Measurements from ENCODE around the gene WSCD2.

- TF ChIP-seq CTCF (IDR thresholded peaks at IDR 0.05; ENCODE audit: poor library complexity, severe bottlenecking) = no peak
- TF ChIP-seq RAD21 (conservative IDR thresholded peaks at IDR 0.05) = no peak
- no peak for TF ChIP-seq EP300 (conservative IDR thresholded peaks at IDR 0.05; ENCODE audit: poor library complexity, severe bottlenecking)
- TF ChIP-seq EZH2 (IDR thresholded peaks at IDR 0.05; ENCODE audit: borderline replicate concordance, insufficient read depth, low read length, poor library complexity, severe bottlenecking) = no peak
- TF ChIP-seq POLR2AphosphoS5 (IDR thresholded peaks at IDR 0.05) = no peak
- TF ChIP-seq MXI1 (conservative IDR thresholded peaks at IDR 0.05; ENCODE audit: poor library complexity, severe bottlenecking) = no peak
These were observed 113.1 kb downstream of the WSCD2 start for GRCh38 chr12:108241986-108242703.

Measured in neural cell (in vitro differentiated cells).